Measurements from ENCODE around the gene PECR. TPM values are rescaled to one million over a fixed set of nuclear protein-coding genes. Genes with fewer than 3 reads are reported as not detected.

PECR gene
- 2.6 and 4.6 TPM in 2 replicates for total RNA-seq

DNA sequence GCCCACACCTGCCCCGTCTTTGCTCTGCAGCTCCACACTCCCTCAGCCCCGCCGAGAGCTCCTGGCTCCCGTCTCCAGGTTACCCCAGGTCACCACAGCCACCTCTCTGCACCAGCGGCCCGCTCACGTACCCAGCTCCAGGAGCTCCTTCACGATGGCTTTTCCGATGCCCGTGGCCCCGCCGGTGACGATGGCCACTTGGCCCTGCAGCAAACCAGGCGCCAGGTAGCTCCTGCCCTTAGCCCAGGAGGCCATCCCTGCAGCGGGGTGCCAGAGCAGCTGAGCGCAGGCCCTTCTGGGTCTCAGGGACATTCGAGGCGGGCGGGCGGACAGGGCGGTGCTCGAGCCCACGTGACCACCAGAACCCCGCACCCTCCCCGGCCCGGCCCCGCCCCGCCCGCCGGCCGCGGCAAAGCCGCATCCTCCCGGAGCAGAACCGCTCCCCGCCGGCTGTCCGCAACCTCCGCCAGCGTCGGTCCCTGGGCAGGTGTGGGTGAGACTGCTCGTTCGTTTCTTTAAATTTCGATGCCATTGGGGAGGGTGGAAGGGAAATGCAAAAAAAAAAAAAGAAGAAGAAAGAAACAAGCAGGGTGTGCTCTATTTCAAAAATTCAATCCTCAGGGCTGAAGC lies at the start of gene PECR, which contains the start of gene TMEM169:
Gene PECR, minus strand, starts transcription at position 323 of the 630 bp plus-strand sequence. Its CDS starts 68 bp downstream, at position 255.
Gene TMEM169, plus strand, starts transcription at position 433 of the 630 bp plus-strand sequence. CDS start 14,045 bp downstream, outside the sequence.

GRCh38 chr2:216108967-216109921 lies 27.6 kb upstream of the PECR start, which contains the start of gene XRCC5:
Gene XRCC5 (plus strand): TSS chr2:216109348. CDS start chr2:216109437, 89 bp downstream.

DNA sequence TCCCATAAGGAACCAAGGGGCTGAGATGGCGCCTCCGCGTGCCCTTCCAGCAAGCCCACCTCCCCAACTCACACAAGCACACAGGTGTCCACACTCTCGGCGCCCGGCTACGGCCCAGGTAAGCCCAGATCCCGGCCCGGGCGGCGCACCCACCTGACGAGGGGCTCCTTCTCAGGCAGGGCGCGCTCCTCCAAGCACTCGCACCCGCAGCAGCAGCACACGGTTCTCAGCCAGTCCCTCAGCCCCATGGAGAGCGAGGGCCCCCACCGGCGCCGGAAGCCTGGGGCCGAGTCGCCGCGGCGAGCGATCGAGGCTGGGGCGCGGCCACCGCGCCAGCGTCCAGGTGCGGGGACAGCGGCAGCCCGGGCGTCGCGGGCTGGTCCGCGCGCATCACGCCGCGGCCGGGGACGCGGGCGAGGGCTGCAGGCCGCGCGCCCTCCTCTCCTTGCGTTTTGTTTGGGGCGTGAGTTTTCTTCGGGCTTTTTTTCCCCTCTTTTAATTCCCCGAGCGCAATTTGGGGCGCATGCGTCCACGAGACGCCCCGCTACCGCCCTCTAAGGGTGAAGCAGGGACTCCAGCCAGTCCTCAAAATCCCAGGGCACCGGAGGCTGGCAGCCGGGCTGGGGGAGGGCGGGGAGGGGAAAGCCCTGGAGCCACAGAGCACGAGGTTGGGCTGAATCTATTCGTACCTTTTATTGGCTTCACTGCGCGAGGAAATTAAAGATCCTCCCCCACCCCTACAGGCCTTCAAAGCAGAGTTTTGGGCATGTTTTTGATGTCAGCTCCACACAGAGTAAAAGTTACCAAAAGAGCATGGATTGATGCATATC lies 68.3 kb downstream of the PECR start, which contains the start of gene MREG:
Gene MREG, minus strand, starts transcription at position 472 of the 830 bp plus-strand sequence. Its CDS starts 224 bp downstream, at position 248.

Other genes with a start within 250 kb of the PECR start
- gene MREG, start 68.3 kb downstream of the PECR start, total RNA-seq, result 3.6 and 4.4 TPM in 2 replicates
- not detected in 2 replicates for gene TMEM169, start 110 bp upstream of the PECR start, total RNA-seq
- 312 and 321 TPM in 2 replicates for gene XRCC5, start 27.5 kb upstream of the PECR start, total RNA-seq